Esophagus mucosa (tissue), 1 donor: ENCODE data around the gene ASAP2. TPM values are rescaled to one million over a fixed set of nuclear protein-coding genes. Genes with fewer than 3 reads are reported as not detected.
A peak's percentile ranks its signal among the peaks of the same experiment; 100 is the strongest.

Experiments used
- ATAC-seq: fragments of 200-7000 bp; cut with Tn5 transposase; one replicate; pipeline ENCODE4 v1.9.1; 2020
- total RNA-seq: library from RNA; stranded (reverse); gene quantifications from one replicate; pipeline ENCODE4 v1.2.4, GENCODE V29; 2023
- donor health status: DM: yes; HTN: yes; CAD: no.

Gene ASAP2
- total RNA-seq, 1 donor from 2014 or later = 6.4 TPM

DNA sequence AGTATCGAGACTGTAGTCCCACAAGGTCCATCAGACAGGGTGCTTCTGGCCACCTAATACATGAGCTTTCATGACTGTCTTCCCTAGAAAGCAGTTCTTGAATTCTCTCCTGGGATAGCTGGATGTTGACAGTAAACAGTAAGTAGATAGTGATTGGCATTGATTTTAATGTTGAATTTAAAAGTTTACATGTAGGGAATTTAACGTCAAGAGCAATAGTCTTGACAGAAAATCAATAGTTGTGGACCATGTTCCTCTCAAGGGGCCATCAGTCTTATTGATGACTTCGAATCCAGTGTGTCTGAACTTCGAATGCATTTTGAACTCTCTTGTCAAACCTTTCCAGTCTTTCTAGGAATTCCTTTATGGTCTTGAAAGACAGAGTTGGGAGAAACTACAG is 152.9 kb downstream of the ASAP2 start:
- ATAC-seq = no peak

DNA sequence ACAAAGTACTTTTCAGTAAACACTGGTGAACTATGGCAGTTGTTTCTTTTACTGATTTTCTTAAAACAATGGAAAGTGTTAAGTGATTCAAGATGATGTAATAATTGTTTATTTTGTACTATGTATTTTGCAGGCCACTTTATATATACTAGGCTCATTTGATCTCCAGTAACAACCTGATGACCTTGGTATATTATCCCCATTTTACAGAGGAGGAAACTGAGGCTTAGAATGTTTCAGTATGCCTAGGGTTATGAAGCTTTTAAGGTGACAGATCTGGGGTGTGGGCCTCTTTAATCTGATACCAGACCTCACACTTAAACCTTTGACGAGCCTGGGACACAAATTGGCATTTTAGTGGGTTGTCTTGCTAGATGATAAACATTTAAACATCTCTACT is 153.5 kb downstream of the ASAP2 start:
- ATAC-seq = no peak

DNA sequence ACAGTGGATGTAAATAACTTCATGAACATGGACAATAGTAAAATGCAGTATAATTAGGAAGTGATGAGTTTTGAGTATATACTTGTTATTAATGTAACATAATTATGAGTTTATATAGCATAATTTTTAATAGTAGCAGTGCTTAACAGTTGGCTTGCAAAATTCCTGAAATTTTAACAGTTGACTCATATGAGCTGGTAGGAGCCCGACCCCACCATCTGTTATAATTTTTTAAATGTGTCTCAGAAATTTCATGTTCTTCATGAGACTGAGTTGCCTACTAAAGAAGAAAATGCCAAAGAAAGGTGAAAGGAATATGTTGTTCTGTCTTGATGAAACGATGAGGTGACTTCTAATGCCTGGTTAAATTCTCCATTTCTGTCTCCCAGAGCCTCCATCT is 154.1 kb downstream of the ASAP2 start:
- no peak for ATAC-seq

DNA sequence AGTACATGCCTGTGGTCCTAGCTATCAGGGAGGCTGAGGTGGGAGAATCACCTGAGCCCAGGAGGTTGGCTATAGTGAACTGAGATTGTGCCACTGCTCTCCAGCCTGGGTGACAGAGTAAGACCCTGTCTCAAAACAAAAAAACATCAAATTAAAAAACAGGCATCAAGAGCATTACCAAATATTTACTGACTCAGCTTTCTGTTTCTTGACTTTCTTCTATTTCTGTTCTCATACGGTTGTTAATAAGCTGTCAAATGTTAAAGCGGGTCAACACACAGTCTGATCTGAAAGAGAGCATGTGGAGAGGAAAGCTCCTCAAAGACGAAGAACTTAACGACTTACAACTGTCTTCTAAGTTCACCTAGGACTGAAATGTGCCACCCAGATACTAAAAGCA is 157.8 kb downstream of the ASAP2 start:
- ATAC-seq = no peak

DNA sequence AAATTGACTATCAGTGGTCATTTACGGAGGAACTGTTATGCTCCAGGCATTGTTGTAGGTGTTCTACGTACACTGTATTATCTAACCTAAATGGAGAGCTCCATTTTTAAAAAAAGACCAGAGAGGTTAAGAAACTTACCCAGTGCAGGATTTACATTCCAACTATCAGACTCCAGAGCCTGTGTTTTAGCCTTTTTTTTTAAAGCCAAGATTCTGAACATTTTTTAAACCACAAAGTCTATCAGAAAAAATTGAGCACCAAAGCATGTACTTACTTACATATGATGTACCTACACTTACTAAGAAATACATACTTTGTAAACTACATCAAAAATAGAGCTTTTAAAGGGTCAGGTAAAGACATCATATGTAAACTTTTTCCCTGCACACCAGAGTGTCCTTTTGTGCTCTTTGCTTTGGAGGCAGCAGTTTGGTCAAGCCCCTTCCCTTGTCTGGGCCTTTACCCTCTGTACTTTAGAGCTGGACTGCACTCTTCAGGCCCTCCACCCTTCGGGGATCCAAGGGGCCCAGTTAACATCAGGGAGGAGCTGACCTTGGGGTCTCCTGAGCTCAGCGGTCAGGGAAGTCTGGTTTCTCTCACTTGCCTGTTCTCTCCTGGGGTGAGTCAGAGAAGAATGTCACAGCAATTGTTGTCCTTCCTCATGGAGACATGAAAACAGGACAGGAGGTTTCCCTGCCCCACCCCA is 158.3 kb downstream of the ASAP2 start:
- ATAC-seq = peak; percentile 37

DNA sequence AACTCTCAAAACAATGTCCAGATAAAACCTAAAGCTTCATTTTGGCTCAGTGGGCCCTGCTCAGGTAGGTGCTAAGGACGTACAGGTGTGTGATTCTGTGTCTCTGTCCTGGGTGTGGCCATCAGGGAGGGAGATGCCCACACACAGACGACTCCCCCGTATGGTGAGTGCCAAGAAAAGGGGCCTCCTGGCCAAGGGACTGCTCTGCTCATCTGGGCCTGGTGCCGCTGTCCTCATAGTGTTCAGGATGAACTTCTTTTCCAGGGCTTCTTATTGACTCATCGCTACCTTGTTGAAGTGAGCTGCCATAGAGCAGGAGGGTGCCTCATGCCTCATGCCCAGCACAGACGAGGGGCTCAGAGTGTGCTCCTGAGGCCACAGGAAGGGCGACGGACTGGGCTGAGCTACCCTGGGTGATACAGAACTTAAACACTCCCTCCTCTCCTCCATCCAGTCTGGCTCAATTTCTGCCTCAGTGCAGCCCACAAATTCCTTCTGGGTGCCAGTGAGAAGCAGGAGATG is 158.9 kb downstream of the ASAP2 start:
- no peak for ATAC-seq

DNA sequence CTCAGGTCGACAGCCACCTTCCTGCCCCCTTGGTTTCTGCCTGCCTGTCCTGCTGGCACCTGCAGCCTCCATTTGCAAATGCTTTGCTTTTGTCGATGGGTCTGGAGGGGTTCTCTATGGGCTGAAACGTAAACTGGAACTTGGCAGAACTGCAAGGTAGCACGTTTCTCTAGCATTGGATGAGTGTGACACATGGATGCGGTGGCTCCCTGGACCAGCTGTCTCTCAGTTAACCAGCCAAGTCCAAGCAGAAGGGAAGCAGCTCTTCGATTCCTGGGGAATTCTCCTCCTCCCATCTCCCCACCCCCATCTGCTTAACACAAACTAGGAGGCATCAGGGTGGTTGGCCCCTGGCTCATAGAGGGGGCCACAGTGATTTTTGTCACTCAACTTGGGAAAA is 159.4 kb downstream of the ASAP2 start:
- ATAC-seq = no peak

DNA sequence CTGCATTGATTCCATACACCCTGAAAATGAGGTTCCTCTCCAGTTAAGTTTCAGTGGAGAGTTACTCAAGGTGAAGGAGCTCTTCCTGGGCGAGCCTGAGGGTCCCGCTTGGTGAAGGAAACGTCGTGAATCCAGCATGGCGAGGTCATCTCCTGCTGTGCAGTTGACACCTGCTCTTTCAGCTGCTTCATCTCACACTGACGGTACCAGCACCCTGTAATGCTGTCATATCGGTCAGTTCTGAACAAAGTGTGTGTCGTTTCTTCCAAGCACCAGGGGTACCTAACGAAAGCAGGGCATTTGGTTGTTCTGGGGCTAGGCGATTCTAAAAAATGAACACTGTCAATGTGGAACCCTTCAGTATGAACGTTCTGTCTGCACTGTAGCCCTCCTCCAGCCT is 164.1 kb downstream of the ASAP2 start:
- ATAC-seq = no peak

DNA sequence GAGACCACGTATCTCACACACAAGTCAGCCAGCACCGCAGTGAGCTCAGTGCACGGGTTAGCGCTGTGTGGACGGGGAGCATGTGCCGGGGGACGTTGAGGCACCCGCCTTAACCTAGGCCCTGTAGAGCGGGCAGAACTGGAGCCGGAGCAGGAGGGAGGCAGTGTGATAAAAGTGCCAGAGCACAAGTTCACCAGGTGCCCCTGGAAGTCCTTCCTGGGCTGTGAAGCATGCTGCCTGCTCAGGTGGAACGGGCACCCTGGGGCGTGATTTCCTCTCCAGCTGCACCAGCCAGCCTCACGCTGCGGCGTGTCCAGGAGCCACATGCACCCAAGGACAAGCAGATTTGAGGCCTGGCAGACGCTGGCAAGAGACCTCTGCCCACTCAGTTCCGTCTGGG is 166.4 kb downstream of the ASAP2 start:
- ATAC-seq = no peak

DNA sequence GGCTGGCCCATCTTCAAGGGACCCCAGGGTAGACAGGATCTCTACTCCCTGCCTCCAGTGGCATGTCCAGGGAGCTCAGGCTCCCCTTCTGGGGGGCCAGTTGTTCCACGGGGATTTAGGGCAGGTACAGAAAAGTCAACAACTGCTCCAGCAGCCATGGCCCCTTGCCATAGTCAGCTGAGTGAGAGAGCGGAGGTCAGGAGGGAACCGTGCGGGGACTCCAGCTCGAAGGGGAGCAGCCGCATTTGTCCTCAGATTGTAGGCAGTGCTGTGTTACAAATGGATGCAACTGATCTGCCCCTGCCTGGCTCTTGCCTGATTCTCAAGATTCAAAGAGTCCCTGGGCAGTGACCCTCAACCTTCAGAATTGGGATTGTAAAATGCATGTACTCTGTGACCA is 166.9 kb downstream of the ASAP2 start:
- no peak for ATAC-seq

DNA sequence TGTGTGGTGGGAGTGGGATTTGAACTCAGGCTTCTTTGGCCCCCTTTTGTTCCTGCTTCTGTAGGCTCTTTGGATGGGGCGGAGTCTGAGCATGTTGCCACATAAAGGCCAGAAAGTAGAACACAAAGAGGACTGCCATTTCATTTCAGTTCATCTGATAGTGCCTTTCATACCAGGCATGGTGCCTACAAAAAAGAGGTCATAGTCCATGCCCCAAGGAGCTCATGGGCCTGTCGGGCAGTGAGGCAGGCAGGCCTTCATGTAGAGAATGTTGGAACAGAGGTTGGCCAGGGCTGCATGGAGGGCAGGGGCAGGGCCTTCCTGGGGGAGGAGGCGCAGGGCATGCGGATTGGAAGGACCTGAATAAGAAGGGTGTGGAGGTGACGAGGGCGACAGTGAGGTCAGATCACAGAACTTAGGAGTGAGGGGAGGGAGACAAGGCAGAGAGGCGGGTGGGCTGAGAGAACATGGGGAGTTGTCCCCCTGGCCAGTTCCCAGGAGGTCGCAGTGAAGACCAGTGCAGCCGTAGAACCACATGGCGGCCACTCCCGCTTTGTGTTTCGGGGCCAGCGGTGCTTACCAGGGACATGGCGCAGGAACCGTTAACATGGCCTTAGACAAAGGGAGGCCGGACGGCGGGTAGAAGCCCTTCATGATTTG is 167.6 kb downstream of the ASAP2 start:
- ATAC-seq = no peak

DNA sequence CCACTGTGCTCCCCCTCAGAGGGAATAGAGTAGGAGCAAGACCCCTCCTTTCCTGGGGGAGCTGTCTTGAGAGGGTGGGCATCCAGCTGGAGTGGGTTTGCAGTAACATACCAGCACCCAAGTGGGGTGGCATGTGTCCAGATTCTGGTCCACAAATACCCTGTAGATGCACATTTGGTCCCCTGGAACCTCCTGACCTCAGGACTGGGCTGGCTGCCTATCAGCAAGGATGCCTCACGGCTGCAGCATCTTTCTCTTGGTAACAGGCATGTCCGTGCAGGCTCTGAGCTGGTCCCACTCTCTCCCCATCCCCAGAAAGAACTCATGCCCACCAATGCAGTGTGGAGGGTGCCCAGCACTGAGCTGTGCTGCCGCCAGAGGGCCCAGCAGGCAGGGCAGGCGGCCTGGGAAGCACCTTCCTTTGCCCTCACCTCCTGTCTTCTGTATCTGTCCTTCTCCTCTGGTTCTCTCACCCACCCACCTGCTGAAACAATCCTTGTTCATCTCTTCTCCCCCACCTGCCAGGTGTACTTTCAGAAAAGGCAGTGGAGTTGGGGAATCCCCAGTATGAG is 169.3 kb downstream of the ASAP2 start:
- no peak for ATAC-seq

DNA sequence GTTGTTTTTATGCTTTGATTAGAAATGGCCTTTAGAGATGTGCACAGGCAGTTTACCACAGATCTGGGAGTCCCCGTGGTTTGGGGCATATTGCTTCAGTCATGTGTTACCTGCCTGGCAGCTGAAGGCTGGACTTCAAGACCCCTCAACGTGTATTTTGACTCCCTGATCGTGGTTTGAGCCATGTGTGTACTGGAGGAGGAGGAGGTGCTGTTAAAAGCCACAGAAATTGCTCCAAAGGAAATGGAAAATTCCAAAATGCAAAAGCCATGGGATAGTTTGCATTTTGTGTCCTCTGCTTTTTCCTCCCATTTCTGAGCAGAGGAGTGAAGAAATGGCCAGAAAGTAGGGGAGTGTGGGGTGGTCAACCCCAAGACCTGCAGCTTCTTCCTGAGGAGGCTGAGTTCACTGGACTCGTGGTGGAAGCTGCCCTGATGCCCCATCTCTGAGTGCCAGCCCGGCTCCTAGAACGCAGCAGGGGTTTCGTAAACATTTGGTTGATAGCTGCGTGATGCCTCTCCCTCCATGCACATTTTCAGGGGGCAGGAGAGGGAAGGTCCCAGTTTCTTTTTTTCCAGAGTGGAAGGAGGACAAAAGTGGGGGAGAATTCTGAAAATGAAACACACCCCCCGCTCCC is 171.0 kb downstream of the ASAP2 start:
- no peak for ATAC-seq

DNA sequence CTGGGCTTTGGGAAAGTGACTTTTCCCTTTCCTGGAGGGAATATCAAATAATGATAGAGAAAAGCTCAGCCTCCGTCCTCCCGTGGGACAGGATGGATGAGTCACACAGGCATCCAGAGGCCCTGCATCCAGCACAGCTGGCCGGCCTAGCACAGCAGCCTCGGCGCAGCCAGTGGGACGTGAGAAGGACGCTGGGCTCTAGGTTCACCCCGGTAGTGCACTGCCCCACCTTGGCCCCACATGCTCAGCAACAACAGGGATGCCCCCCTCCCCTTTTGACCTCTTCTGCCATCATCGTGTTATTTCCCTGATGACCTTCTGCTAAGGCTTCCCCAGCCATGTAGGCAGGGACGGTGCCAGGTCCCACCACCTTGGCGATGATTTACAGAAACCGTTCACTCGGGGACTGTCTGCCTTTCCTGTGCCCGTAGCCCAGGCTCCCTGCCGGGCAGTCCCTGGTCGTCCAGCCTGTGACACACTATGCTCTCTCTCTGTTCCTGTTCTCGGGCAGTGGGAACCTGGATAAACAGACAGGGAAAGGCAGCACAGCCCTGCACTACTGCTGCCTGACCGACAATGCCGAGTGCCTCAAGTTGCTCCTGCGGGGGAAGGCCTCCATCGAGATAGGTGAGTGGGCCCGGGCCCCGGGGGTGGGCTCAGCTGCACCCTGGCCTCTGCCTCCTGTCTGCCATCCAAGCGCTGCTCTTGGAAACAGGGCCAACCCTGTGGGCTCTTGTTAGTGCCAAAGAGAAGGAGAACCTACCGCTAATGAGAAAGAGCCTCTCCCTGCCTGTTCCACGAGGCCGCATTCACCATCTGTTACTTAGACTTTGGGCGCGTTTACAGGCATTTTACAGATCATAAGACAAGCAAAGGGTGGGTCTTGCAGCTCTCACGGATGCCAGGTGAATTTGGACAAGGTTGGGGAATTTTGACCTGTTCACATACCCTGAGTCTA is 172.1 kb downstream of the ASAP2 start:
- ATAC-seq = no peak

DNA sequence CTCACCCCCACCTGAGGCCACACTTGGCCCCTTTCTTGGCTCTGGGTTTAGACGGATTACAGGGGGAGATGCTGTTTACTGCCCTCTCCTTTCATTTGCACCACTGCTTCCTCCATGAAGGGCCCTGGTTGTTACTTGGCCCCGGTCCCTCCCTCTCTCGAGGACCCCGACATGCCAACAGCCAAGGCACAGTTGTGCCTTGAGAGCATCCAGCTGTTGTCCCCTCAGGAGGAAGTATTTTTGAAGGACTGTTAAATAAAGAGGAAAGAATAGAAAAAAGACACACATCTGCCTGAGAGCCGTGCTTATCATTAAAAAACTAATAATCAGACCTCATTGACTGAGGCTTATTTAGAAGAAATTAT is 172.8 kb downstream of the ASAP2 start:
- no peak for ATAC-seq

DNA sequence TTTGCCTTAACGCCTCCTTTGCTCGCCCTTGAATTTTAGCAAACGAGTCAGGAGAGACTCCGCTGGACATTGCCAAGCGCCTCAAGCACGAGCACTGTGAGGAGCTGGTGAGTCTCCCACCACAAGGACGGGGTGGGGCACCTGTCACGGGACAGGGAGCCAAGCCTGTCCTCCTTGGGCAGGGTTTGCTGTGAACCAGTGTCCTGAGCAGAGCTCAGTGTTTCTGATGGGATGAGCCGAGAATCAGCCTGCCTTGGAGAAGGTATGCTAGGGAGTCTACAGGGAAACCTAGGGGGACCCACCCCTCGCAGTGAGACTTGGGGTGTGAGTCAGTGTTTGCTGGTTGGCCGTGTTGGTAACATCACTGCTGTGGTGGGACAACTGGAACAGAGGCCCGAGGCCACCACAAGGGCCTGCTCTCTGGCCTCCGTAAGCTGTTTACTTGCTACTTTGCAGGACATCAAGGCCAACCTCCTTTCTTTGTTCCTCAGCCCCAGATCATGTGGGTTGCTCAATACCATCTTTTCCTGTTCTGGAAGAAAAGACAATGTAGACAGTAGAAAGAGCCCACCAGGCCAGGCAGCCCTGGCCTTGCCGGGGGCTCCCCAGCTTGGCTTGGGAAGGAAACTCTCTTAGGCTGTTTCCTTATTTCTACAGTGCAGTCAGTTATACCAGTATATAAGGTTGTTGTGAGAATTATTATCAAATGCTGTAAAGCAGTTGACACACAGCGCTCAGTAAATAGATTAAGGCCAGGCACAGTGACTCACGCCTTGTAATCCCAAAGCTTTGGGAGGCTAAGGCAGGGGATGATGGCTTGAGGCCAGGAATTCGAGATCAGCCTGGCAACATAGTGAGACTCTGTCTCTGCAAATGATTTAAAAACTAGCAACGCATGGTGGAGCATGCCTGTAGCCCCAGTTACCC is 174.4 kb downstream of the ASAP2 start:
- peak; percentile 85 for ATAC-seq

DNA sequence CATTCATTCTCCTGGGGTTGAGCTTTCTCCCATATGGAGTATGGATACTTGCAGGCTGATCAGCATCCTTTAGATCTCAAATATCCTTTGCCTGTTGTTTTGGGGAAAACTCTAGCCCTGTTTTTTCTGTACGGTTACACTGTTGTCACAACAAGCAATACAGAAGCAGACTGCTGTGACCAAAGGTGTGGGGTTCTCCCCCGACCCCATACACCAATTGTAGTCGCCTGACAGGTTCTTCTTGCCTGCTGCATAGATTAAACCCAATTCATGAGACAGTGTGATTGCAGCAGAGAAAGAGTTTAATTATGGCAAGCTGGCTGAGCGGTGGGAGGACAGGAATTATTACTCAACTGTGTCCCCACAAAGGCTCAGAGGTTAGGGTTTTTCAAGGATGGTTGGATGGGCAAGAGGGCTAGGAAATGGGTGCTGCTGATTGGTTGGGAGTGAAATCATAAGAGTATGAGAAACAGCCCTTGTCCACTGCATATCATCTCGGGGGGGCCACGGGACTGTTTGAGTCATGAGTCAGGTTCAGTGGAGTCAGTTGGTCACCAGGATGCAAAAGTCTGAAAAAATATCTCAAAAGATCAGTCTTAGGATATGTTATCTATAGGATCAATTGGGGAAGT is 176.1 kb downstream of the ASAP2 start:
- ATAC-seq = no peak

DNA sequence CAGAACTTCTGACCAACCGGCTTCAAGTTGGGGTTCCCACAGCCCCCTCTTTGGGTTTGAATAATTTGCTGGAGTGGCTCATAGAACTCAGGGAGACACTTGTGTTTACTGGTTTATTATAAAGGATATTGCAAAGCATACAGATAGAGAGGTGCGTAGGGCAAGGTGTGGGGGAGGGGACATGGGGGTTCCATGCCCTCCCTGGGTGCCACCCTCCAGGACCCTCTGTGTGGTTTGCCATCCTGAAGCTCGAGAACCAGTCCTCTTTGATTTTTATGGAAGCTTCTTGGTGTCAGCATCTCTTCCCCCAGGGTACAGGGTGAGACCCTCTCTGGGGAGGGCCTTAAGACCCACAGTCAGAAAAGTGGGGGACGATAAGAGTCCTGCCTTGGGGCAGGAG is 177.9 kb downstream of the ASAP2 start:
- no peak for ATAC-seq

DNA sequence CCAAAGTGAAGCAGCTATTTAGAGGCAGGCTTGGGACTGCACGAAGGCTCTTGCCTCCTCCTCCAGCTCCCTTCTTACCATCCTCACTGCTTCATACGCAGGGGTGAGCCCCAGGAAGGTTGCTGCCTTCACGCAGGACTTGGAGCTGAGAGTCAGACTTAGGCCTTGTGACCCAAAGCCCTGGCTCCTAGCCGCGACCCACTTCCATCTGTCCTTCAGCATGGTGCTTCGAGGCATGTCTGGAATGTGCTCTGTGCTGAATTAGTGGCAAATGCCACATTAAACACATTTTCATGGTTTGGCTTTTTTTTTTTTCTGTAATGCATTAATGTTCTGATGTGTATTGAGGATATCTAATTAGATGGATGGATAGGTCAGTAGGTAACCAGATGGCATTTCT is 179.2 kb downstream of the ASAP2 start:
- ATAC-seq = no peak

DNA sequence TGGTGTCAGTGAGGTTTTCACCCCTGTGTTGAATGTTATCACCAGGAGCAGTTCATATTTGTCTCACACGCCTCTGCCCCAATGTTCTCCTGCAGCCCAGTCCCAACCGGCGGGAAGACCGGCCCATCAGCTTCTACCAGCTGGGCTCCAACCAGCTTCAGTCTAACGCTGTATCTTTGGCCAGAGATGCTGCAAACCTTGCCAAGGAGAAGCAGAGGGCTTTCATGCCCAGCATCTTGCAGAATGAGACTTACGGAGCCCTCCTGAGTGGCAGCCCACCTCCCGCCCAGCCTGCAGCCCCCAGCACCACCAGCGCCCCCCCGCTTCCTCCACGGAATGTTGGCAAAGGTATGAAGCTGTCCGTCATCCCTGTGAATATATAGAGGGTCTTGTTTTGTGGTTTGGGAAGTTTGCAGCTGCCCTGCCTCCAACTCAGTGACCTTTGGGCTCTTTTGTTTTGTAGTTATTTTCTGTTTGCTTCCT is 181.6 kb downstream of the ASAP2 start:
- ATAC-seq = no peak
